GM10847 (cell line): Measurements from ENCODE around the gene ARHGAP10.

Experiments
- POLR2A ChIP-seq: IDR thresholded peaks from 2 replicates; pipeline ENCODE4 v1.6.1; 2011; ENCODE audit not compliant: insufficient read length; ENCODE audit errors: extremely low read depth

The ARHGAP10 gene

DNA sequence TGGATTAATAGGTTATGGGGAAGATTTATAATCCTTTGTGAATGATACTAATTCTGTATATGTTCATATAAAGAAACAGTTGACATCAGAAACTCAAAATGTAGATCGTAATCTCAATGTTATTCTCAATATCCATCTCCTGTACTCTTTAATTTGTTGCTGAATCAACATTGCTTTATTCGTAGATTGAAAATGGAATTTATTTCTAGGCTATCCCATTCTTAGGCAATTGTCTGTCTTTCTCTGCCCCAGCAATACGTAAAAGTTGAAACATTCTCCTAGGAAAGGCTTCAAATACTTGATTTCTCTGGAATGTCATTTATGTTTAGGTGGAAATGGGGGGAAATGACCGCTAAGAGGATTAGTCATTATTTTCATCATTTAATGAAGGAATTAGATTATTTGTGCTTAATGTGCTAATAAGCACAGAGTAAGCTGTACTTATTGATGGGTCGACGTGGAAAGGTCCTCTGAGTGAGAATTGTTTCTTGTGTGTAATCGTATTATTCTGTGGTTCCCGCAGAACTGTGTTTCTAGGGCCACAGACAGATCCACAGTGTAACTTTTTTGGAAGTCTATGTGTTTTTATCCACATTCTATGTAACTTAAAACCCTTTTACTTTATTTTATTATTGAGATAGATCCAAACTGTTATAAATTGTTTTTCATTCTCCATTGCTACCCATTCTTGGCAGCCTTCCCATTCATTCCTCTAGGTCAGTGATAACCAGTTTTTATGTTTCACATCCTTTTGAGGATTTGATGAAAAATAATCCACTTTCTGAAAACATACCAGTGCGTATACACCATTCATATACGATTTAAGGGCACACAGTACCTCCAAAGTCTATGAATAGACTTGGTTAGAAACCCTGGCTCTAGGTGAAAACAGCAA lies 262.9 kb downstream of the ARHGAP10 start:
- no peak for TF ChIP-seq POLR2A

DNA sequence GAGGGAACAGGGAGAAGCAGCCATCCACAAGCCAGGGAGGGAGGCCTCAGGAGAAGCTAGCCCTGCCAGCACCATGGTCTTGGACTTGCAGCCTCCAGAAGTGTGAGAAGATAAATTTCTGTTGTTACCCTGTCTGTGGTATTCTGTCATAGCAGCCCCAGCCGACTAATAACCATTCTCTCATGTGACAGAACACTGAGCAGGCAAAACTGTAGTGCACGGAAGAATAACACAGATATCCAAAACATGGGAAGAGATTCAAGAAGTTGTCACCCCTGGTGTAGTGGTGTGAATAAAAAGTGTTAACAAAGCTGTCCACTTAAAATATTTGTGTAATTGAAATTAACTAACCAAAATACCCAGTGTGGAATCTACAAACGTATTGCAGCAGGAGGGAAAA lies 265.0 kb downstream of the ARHGAP10 start:
- no peak for TF ChIP-seq POLR2A

DNA sequence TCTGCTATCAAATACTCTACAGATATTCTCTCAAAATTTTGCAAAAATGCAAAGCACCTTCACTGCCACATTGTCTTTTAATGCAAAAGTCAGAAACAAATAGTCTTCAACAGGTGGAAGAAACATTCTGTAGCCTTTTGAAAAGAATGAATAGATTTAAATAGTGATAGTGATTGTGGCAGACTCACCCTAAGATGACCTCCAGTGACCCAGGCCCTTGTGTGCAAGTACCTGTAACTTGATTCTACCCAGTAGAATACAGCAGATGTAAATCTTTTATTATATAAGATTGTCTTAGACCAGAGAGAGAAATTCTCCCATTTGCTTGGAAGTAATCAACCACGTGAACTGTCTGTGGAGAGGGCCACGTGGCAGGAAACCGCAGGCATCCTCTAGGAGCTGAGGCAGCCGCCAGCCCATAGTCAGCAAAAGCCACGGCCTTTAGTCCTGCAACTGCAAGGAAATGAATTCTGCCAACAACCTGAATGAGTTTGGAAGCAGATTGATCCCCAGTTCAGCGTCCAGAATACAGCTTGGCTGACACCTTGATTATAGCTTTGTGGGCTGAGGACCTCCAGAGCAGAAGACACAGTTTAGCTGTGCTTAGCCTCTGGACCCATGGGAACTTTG lies 272.5 kb downstream of the ARHGAP10 start:
- no peak for TF ChIP-seq POLR2A

DNA sequence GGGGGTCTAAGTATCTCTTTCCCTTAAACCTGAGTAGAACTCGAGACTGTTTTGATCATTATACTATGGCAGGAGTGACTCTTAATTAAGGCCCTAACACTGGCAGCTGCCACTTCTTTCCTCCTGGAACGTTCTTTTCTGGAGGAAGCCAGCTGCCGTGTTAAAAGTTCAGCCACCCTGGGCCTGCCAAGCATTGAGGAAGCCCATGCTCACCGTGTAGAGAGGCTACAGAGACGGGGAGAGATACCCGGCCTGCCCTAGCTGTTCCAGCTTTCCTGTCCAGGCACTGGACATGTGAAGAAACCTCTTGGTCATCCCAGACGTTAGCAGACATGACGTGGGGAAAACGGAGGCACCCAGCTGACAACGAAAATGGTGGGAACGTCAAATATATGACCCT lies 274.1 kb downstream of the ARHGAP10 start:
- no peak for TF ChIP-seq POLR2A

DNA sequence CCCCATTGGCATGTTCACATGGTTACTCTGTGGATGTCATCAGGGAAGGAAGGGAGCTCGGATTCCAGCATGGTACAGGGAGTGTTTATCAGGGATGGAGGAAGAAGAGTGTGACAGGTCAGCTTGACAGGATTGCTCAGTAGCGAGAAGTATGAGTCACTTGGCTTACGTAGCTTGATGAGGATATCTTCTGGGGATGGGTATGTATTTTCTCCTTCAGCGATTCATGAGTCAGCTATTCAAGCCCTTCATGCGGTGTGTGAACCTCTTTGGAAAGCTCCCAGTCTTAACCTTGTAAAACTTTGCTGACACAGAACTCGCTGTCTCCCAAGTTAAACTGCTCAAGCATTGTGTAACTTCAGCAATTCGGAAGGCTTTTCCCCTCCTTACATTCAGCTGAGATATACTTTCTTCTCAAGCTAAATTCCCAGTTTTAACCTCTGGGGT lies 275.4 kb downstream of the ARHGAP10 start:
- no peak for TF ChIP-seq POLR2A

DNA sequence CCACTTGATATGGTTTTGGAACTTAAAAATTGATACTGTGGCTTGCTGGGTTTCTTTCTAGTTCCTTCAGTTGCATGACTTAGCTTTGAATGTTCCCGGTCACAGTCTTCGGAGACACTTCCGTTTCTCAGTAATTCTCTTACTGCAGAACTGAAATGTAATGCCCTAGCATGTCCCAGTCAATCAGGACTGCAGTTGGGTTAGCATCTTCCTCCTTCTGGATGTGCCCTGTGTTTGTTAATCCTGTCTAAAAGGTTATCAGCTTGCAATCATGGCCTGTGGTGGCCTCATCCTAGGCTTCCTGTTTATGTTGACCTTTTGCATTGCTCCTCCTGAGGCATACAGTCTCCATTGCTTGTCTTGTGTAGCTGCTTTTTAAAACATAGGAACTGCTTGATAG lies 275.9 kb downstream of the ARHGAP10 start:
- no peak for TF ChIP-seq POLR2A

DNA sequence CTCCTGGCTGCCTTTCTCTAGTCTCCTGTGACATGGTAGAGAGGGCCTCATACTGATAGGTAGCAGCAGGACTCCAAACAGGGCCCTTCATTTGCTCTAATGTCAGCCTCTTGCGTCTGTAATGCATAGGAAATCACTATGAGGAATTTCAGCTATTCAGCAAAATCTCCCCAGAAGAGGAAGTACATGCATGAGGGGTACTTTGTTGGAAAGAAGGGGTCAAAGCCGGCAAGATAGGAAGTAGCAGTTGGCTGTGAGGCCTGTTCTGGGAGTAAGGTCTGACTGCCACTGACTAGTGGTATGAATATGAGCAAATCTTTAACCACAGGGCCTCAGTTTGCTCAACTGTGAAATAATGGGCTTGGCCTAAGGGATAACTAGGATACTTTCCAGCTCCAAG lies 283.2 kb downstream of the ARHGAP10 start:
- no peak for TF ChIP-seq POLR2A

DNA sequence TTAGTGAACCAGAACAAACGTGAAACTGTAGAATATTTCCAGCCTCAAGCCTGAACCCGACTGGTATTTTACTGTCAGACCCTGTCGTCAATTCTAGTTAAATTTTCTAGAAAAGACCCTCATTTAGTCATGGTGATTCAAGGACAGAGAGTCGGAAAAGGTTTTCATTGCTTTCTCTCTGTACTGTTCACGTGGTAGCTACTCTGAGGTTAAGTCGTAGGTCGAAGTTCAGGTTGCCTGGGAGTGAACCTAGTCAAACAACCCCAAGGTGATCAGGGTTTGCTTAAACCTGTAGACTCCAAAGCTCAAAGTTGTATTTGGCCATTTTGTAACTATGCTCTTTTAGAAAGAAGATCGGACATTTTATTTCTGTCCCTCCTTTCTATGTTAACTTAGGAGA lies 283.6 kb downstream of the ARHGAP10 start:
- no peak for TF ChIP-seq POLR2A

DNA sequence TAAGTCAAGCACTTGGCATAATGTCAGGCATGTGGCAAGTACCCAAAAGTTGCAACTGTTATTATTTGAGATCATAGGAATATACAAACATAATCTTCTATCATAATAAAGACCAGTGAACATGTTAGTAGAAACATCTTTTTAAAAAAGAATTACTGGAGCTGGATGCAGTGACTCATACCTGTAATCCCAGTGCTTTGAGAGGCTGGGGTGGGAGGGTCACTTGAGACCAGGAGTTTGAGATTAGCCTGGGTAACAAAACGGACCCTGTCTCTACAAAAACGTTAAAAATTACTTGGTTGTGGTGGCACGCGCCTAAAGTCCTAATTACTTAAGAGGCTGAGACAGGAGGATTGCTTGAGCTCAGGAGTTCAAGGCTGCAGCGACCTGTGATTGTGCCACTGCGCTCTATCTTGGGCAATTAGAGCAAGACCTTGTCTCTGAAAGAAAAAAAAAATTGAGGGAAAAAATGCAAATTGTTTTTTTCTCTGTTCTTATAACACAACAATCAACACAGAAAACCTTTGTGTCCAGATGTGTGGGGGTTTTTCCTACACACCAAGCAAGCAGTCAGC lies 284.3 kb downstream of the ARHGAP10 start:
- no peak for TF ChIP-seq POLR2A

DNA sequence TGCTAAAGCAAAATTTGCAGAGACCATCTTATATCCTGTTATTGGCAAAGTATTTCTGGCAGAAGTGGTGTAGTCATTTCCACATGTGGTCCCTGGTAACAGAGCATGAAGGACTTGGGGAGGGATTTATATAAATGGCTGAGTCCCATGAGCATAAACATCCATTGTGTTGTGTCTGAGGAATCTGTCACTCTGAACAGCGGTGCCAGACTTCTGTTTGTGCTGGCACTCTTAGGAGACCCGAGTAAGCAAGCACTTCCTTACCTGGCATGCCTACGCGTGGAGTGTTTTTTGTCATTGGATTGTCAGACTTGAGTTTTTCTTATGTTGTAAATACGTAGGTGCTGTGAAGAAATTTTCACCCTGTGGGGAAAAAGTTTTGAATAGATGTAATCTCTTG lies 285.9 kb downstream of the ARHGAP10 start:
- TF ChIP-seq POLR2A: no peak

DNA sequence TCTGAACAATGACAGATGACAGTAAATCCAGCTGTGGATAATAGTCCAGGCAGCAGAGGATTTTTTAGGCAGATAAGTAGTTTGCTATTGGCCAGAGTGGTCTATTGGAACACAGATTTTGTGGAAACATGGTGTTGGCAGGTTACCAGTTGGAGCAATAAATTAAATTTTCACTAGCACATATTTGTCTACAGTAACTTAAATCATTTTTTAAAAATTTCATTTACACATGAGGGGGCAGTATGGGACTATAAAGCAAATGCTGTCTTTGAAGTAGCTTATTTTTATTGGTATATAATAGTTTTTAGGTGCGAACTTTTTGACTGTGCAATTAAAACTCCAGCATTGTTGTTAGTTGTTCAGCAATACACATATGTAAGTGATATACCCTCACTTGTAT lies 289.8 kb downstream of the ARHGAP10 start:
- no peak for TF ChIP-seq POLR2A

DNA sequence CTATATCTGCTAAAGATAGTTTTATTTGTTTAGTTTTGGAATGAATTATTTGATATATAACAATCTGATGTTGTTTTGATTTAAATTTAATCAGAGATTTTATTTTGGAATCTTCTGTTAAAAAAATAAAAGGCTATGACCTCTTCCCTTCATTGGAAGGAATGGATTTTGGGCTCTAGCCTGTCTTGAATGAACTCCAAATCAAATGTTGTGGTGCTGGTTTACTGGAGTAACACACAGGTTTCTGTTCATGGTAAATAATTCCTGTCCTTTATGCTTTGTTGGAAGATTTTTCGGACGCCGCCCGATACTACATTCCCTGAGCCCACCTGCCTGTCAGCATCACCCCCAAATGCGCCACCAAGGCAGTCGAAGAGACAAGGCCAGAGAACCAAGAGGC lies 291.1 kb downstream of the ARHGAP10 start:
- no peak for TF ChIP-seq POLR2A

DNA sequence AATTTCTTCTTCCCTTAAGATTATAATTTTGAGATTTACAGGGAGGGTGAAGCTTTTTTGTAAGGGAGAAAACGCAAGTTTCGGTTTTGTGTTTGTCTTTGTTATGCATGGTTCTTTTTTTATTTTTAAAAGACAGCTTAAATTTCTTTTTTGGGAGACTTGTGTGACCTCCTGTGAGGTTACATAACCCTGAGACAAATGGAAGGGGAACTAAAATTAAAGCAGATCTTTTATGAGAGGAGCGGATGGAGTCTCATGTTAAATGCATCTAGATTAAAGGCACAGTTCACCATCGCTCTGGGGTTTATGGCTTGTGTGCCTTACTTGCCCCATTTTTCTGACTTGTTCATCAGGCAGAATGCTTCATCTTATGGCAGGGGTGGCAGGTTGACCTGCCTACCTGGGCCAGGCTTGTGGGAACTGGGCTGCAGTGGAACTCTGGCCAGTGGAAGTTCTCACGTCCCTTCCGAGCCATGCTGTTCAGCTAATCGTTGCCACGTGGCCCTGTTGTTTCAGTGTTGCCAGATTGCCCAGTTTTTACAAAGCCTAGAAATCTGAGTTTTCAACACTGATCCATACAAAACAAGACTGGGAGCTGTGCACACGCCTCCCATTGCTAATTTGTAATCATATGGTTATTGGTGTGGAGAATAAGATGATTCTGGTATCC lies 291.8 kb downstream of the ARHGAP10 start:
- no peak for TF ChIP-seq POLR2A

DNA sequence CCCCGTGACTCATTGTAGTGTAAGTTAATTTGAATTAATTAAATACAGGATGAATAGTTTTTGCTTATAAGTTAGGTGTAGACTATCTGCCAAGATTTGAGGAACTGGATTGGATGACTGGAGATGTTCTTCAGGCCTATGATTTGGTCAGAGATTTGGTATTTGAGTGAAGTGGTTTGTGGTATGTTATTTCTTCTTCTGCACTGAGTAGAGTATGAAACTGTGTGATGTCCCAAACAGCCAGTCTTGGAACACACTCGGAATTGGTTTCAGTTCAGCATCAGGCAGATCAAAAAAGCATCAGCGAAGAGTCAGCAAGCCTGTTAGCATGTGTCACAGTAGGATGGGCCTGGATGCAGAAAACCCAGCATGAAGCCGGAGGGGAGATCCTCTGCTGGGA lies 294.1 kb downstream of the ARHGAP10 start:
- TF ChIP-seq POLR2A: no peak

DNA sequence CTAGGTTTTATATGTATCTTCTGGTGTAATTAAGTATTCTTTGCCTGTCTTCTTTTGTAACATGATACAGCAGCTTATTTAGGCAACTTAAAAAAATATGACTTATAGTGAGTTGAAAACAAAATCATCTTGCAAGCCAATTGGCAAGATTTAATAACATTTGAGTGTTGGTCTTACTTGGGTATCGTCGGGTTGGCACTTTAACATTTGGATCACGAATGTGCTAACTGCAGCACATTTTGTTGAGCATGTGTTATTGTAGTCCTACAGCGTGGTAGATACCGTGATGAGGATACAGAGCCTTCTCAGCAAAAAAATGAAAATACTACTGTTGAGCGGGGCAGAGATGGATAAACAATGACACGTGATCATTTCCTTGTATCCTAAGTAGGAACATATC lies 295.3 kb downstream of the ARHGAP10 start:
- no peak for TF ChIP-seq POLR2A

DNA sequence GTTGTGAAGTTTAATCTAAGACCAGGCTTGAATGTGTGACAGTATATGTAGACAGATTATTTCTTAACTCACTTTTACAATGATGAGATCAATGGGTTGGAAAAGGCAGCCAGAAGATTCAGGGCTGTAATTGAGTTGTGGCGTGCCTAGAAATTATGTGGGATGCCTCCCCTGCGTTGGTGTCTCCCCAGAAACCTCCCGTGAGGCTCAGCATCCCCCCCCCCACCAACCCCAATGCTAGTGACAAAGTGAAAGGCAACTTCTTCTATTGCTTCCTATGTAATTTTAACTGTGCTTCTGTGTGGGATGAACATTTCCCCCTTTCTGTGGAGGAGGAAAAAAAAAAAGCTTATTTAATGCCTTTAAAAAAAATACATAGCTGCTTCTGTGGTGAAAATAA lies 297.9 kb downstream of the ARHGAP10 start:
- TF ChIP-seq POLR2A: no peak
